Loucy (cell line): Measurements from ENCODE around the gene BCL11A.

Experiments
- EZH2phosphoT487 ChIP-seq: fragments of 200-600 bp; IDR thresholded peaks from 2 replicates; pipeline ENCODE4 v1.6.1; 2018; ENCODE audit warnings: antibody characterized with exemption, mild to moderate bottlenecking, moderate library complexity, borderline replicate concordance
- TF ChIP-seq, protein P1 (sequence below): fragments of 200-600 bp; sonication (generic); conservative IDR thresholded peaks from 2 replicates; pipeline ENCODE4 v1.5.1; 2014; ENCODE audit warnings: mild to moderate bottlenecking, antibody characterized with exemption, low read length

DNA sequence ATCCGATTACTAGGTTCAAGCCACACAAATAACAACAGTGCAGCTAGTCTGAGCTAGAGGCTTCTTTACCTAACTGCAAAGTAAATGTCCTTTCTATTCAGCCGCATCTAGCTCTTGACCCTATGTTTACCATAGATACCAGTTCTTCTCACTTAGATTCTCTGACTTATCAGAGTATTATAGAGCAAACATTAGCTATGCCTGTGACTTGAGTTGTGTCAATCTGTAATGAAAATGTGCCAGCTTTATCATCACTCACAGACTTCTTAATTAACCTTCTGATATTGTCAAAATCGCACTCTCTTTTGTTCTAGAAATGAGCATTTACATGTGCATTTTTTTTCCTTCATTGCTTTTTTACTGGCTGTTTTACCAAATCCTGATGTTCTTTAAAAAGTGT, 79.9 kb downstream of the BCL11A start:
- TF ChIP-seq, protein P1, sequence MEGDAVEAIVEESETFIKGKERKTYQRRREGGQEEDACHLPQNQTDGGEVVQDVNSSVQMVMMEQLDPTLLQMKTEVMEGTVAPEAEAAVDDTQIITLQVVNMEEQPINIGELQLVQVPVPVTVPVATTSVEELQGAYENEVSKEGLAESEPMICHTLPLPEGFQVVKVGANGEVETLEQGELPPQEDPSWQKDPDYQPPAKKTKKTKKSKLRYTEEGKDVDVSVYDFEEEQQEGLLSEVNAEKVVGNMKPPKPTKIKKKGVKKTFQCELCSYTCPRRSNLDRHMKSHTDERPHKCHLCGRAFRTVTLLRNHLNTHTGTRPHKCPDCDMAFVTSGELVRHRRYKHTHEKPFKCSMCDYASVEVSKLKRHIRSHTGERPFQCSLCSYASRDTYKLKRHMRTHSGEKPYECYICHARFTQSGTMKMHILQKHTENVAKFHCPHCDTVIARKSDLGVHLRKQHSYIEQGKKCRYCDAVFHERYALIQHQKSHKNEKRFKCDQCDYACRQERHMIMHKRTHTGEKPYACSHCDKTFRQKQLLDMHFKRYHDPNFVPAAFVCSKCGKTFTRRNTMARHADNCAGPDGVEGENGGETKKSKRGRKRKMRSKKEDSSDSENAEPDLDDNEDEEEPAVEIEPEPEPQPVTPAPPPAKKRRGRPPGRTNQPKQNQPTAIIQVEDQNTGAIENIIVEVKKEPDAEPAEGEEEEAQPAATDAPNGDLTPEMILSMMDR = no peak
- TF ChIP-seq EZH2phosphoT487 = no peak
